GM12873 (cell line): ENCODE measurements around the gene RARB.

ENCODE experiments used
- TF ChIP-seq, protein P1 (sequence below): IDR thresholded peaks from 2 replicates; pipeline ENCODE4 v1.5.1; 2012; ENCODE audit warnings: low read depth, mild to moderate bottlenecking, moderate library complexity, low read length, control low read depth; ENCODE audit not compliant: insufficient read depth; ENCODE audit errors: missing control alignments

Gene RARB

DNA sequence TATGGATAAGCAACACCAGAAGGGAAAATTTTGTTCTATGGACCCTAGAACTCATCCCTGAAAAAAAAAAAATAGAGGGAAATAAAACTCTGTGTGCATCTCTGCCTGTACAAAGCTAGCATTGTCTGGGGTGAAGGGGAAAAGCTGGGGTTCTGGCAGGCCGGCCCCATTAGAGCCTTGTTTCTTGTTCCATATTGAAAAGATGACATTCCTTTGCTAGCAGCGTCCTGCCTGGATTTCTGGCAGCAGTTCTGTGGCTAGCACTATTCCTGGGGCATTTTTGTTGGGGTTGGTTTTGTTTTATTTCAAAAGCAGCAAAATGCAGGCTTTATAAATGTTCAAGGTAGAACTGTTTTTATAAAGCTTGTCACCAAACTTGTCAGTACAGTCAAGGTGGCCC is 45.2 kb downstream of the RARB start:
- TF ChIP-seq, protein P1, sequence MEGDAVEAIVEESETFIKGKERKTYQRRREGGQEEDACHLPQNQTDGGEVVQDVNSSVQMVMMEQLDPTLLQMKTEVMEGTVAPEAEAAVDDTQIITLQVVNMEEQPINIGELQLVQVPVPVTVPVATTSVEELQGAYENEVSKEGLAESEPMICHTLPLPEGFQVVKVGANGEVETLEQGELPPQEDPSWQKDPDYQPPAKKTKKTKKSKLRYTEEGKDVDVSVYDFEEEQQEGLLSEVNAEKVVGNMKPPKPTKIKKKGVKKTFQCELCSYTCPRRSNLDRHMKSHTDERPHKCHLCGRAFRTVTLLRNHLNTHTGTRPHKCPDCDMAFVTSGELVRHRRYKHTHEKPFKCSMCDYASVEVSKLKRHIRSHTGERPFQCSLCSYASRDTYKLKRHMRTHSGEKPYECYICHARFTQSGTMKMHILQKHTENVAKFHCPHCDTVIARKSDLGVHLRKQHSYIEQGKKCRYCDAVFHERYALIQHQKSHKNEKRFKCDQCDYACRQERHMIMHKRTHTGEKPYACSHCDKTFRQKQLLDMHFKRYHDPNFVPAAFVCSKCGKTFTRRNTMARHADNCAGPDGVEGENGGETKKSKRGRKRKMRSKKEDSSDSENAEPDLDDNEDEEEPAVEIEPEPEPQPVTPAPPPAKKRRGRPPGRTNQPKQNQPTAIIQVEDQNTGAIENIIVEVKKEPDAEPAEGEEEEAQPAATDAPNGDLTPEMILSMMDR = no peak

DNA sequence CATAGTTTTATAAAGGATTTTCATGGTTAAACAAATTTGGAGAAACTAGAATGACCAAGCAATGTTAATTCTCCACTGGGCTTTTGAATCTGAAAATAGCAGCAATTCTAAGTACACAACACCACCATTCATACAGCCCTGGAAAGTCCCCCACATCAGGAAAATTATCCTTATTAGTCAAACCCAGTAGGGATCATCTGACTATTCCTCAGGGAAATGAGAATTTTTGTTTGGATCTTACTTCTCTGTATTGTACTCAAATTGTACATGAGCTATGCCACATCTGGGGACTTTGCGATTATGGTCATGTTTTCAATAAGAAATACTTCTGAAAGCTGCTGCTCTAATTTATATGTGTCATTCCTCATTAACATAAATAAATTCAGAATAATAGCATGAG is 46.0 kb downstream of the RARB start:
- TF ChIP-seq, protein P1 = no peak

DNA sequence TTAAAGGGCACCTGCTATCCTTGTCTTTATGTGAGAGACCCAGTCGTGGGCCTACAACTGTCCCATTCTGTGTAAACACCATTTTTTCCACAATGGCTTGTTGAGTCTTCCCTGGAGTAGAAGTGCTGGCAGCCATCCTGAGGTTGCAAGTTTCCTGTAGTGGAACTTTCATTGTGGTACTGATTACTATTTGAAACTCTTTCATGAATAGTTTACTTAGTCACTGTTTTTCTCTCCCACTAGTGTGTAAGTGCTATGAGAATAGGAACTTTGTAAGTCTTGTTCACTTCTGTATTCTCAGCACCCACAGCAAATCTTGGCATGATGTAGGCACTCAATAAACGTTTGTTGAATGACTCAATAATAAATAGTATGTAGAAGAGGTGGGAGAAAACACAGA is 48.6 kb downstream of the RARB start:
- TF ChIP-seq, protein P1 = no peak

DNA sequence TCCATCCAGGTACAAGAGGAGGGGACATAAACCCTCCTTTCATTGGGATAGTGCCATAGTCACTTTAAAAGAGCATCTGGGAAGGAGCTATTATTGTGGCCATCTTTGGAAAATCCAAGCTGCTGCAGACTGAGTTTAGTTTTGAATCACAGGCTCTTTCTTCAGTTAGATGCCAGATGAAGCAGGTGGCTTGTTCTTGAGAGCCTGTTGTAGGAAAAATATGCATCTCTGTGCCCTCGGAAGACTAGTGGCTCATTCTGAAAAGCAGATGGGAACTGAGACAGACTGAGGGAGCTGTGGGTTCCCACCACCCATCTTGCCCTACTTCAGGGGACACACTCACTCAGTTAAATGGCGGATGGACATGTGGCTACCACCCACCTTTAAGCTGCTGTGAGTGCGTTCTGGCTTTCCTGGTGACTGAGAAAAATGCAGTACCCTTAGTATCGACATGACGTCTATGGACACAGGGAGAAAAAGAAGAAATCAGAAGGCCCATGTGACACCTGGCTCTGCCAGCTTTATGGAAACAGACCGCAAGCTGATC is 50.2 kb downstream of the RARB start:
- TF ChIP-seq, protein P1 = no peak

DNA sequence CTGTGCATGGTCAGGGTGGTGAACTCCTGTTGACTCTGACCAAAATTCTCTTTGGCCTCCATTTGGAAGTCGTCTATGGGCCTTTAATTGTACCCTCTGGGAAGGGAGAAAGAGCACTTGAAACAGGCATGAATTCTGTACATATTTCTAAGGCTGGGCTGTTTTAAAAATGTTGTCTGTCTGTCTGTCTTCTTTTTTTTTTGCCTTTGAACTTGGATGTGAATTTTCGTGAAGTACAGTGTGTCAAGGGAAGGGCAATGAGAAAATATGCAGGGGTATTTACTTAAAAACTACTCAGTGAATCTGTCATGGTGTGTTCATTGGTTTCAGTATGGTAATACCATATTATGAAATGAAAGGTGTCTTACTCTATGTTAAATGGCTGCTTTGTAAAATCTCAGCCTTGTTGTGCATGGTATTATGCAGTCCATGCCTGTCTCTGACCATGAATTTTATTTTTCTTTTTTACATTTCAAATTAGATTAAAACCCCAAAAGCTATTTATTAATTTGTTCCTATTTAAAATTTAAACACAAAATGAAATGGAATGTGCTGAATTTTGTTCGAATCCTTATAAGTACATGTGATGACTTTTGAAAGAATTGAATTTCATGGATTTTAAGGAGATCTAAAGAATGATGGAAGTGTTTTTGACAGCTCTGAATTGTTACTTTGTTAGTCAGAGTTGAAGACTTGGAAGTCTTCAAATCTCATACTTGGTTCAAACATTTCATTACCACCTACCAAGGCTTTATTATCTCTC is 51.1 kb downstream of the RARB start:
- TF ChIP-seq, protein P1 = no peak

DNA sequence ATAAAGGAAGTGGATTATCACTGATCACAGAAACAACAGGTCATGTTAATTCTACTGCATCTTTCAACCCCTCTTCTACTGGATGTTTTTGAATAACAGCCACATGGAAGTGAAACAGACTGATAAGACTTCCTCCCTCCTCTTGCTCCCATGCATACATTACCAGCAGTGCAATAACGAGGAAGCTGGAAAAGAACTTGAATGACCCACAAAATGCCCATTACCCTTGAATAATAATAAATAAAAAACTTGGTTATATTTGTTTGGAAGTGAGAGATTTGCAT is 51.6 kb downstream of the RARB start:
- TF ChIP-seq, protein P1 = no peak

DNA sequence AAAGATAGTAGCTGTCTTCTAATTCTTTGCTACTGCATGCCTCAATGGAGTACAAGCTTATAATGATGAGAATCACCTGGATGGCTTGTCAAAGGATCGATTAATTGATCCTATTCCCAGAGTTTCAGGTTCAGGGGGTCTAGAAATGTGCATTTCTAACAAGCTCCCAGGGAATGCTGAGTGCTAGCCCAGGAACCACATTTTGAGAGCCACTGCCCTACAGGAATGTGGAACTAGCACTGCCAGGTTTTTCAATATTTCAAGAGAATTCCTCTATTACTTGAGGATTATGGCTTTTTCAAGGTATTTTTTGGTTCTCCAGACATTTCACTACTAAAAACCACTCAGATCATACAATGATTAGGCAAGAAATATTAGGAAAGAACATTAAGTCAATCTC is 52.7 kb downstream of the RARB start:
- TF ChIP-seq, protein P1 = no peak
